HG03097 (cell line): ENCODE results near the gene RXFP2.

Experiments used
- ATAC-seq: cut with Tn5 transposase; IDR thresholded peaks from one replicate; pipeline ENCODE4 v1.9.1; 2021; ENCODE audit not compliant: unreplicated experiment, low FRiP score

RXFP2 gene

GRCh38 chr13:31824705-31825517, 85.6 kb downstream of the RXFP2 start:
- ATAC-seq = no peak

DNA sequence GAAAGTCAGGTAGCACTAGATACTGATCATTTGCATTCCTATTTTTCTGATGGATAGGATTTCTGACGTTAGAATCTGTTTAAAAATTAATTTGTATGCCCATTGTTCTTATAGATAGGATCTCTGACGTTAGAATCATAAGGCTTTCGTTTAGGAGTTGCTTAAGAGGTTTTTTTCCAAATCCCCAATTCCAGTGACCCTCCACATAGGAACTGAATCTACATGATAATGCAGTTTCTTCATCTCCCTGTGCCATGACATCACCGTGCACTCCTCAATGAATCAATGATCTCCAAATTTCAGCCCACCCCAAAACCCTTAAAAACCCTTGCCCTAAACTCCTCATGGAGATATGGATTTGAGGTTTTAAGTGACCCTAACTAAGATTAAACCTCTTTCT, 87.2 kb downstream of the RXFP2 start:
- no peak for ATAC-seq

GRCh38 chr13:31827707-31828106, 88.4 kb downstream of the RXFP2 start:
- ATAC-seq = no peak

DNA sequence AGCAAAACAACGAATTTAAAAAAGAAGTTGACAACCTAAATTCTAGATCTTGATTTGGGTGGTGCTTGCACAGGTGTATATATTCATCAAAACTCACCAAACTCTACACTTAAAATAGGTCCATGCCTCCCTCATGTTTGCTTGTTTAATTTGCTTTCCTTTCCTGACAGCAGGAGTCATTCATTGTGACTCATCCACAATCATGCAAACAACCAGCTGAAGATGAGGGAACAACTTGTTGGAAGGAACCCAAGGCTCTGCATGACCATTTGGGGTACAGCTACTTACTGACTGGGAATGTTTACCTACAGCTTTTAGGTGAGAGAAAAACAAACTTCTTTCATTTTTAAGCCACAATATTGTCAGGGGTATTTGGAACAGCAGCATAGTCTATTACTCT, 96.6 kb downstream of the RXFP2 start:
- ATAC-seq = no peak

GRCh38 chr13:31843044-31843443, 103.7 kb downstream of the RXFP2 start:
- no peak for ATAC-seq

DNA sequence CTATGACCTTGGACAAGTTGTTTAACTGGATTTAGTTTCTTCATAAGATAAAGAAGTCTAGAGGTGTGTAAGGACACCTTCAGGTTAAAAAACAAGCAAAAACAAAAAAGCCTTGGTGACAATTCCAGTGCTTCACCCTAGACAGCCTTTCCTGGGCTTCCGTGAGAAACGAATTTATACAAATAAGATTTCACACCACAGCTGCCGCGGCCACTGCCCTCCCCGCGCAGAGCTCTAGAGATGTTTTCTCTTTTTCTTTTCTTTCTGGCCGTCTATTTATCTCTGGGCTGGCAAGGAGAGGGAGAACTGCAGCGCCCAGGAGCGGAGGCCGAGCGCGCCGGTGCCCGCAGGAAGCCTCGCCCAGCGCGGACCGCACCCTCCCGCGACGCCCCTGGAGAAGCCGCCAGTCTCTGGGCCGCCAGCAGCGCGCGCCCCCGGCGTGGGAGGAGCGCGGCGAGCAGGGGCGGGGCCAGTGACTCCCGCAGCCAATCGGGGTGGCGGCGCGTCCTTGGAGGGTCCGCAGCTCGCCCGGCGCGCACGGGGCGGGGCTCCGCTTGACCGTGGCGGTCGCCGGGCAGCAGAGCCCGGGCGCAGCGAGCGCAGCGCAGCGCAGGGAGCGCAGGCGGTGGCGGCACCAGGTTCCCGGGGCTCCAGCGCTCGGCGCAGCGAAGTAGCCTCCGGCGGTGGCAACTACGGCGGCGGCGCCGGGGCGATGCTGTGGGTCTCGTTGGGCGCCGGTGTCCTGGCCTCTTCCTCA, 107.0 kb downstream of the RXFP2 start:
- ATAC-seq = peak; percentile 98

DNA sequence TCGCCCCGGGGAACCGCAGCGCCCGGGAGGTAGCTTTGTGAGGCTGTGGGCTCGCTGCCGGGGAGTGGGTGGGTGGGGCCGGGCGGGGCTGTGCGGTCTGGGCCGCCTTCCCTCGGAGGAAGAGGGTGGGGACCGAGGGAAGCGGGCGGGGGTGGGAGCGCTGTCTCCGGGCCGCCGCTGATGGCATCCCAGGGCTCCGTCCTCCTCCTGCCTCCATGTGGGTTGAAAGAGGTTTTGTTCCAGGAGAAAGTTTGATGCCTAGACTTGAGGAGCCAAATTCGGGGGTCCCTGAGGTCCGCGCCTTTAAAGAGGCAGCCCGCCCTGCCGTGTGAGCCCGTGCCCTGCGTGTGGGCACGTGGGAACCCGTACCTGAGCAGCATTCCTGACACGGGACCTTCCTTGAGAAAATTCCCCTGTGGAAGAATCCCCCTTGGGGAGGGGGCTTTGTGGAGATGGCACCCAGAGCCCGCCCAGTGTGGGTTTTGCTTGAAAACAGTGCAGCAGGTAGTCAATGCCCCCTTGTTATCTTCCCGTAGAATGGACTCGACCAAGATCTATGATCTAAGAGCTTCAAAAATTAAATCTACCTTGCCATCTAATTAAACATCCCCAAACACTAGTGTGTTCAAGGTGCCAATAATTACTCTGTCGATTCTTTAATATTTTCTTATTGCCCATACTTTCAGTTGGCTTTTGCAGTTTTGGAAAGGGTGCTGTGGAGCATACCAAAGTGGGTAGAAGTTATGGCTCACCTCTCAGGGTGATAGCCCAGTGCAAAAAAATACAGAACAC, 107.8 kb downstream of the RXFP2 start:
- ATAC-seq = no peak

DNA sequence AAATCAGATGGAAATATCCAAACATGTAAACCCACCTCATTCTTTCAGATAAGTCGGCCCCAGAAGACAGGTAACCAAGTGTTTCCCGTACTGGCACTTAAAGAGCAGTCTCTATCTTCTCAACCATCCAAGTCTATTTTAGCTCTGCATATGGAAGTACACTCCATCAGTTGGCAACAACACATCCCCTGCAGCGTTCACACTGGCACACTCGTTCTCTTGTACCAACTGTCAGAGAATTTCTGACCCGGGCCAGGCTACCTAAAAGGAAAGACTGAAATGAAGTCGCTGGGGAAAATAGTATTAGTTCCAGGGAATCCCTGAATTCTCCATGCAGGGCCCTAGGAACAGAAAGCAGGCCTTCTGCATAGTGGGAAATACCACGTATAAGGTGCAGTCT, 109.3 kb downstream of the RXFP2 start:
- no peak for ATAC-seq

GRCh38 chr13:31849206-31849605, 109.9 kb downstream of the RXFP2 start:
- no peak for ATAC-seq

GRCh38 chr13:31850041-31850555, 110.8 kb downstream of the RXFP2 start:
- no peak for ATAC-seq

DNA sequence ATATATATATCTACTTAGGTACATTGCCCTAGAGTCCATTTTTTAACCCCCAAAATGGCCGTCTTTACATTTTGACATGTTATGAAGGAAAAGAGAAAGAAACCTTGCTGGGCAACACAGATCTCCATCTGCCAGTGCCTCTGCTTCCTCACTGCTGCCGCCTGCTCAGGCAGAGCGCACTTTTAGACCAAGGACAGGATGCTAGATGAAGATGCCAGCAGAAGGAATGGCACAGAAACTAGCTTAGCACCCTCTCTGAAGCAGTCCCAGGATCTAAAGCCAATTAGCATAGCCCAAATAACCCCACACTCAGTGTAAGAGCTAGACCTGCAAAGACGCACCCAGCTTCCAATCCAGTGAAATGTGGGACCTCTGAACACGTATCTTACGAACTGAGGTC, 111.9 kb downstream of the RXFP2 start:
- ATAC-seq = no peak
